GM12878 (cell line): ENCODE results near the gene EPHA10. TPM values are rescaled to one million over a fixed set of nuclear protein-coding genes. Genes with fewer than 3 reads are reported as not detected.

ENCODE experiments used
- ATAC-seq: fragments of 200-7000 bp; cut with Tn5 transposase; 3 replicates; pipeline ENCODE4 v1.9.1; 2020; ENCODE audit warnings: mild to moderate bottlenecking, moderate library complexity
- BruUV-seq: library from RNA; stranded (reverse); fragments of 400-500 nt; replicated peaks from 2 replicates; lab custom pipeline; 2021; lab: Mats Ljungman, UMichigan
- CTCF ChIA-PET: fragments of 300-600 bp; sonication (Branson Sonifier 250); formaldehyde crosslinking; extraction: SDS; loops from one replicate; lab custom pipeline; 2021; ENCODE audit warnings: inconsistent platforms; lab: Yijun Ruan, JAX
- POLR2A ChIA-PET: fragments of 350-600 bp; formaldehyde crosslinking; extraction: SDS; loops from one replicate; lab custom pipeline; 2021; ENCODE audit warnings: inconsistent platforms; lab: Charles Lee
- RAD21 ChIA-PET: fragments of 300-600 bp; sonication (Branson Sonifier 250); formaldehyde crosslinking; loops from one replicate; lab custom pipeline; 2023; ENCODE audit warnings: antibody characterized with exemption; ENCODE audit not compliant: unreplicated experiment; lab: Charles Lee
- SMC1A ChIA-PET: fragments of 300-600 bp; sonication (Branson Sonifier 250); formaldehyde crosslinking; loops from one replicate; lab custom pipeline; 2023; ENCODE audit not compliant: unreplicated experiment, uncharacterized antibody; lab: Charles Lee
- DNase-seq: peaks from one replicate; pipeline ENCODE4 v3.0.0-alpha.2; 2011; ENCODE audit warnings: low read depth, low spot score
- FAIRE-seq: peaks from 3 replicates; lab custom pipeline; 2011; peaks lifted over from hg19 to GRCh38; lab: Jason Lieb, UNC
- H2AFZ ChIP-seq: 2 replicates; pipeline ENCODE4 v1.6.0; 2011; ENCODE audit warnings: low read depth, low read length, control low read depth; ENCODE audit not compliant: control insufficient read depth
- H3K27ac ChIP-seq: 2 replicates; pipeline ENCODE4 v1.5.1; 2011; ENCODE audit warnings: control low read depth; ENCODE audit not compliant: control insufficient read depth, insufficient read depth
- H3K27me3 ChIP-seq, 2 experiments: replicated peaks in 1 of 2; 2 replicates each; pipeline versions ENCODE4 v1.6.0 to v1.6.1; 2011; ENCODE audit warnings: low read length in 1 of 2; ENCODE audit not compliant: control insufficient read depth in 2 of 2, insufficient read depth in 2 of 2
- H3K36me3 ChIP-seq, 2 experiments: 2 replicates each; pipeline ENCODE4 v1.5.1; 2011; ENCODE audit warnings: low read length in 1 of 2; ENCODE audit not compliant: control insufficient read depth in 2 of 2, insufficient read depth in 2 of 2
- H3K4me1 ChIP-seq: 2 replicates; pipeline ENCODE4 v1.6.1; 2011; ENCODE audit warnings: mild to moderate bottlenecking, low read length, moderate library complexity, mixed read lengths; ENCODE audit not compliant: control insufficient read depth, insufficient read depth
- H3K4me2 ChIP-seq: 2 replicates; pipeline ENCODE4 v1.6.0; 2011; ENCODE audit warnings: control low read depth; ENCODE audit not compliant: control insufficient read depth, insufficient read depth
- H3K4me3 ChIP-seq: fragments of 200-600 bp; sonication (generic); 2 replicates; pipeline ENCODE4 v1.5.1; 2016
- H3K79me2 ChIP-seq: 2 replicates; pipeline ENCODE4 v1.6.0; 2011; ENCODE audit warnings: low read length; ENCODE audit not compliant: control insufficient read depth, insufficient read depth
- H3K9ac ChIP-seq: 2 replicates; pipeline ENCODE4 v1.8.0; 2011; ENCODE audit warnings: low read length, control low read depth, mixed read lengths; ENCODE audit not compliant: control insufficient read depth, insufficient read depth
- H3K9me3 ChIP-seq: replicated peaks from 3 replicates; pipeline ENCODE4 v1.5.1; 2011; ENCODE audit warnings: mild to moderate bottlenecking, low read length; ENCODE audit not compliant: control insufficient read depth, insufficient read depth
- H4K20me1 ChIP-seq: 2 replicates; pipeline ENCODE4 v1.6.0; 2011; ENCODE audit not compliant: control insufficient read depth, insufficient read depth
- CHD2 ChIP-seq: IDR thresholded peaks from 2 replicates; pipeline ENCODE4 v1.6.1; 2011; ENCODE audit warnings: low read depth, low read length, improper control_type of control experiment, borderline replicate concordance
- KAT2A ChIP-seq: conservative IDR thresholded peaks from 2 replicates; pipeline ENCODE4 v1.6.1; 2011; ENCODE audit warnings: low read depth, low read length; ENCODE audit not compliant: control insufficient read depth
- KLF5 ChIP-seq: fragments of 450-650 bp; IDR thresholded peaks from 2 replicates; pipeline ENCODE4 v1.6.1; 2014; ENCODE audit warnings: mild to moderate bottlenecking; ENCODE audit not compliant: partially characterized antibody
- NFYB ChIP-seq: IDR thresholded peaks from 2 replicates; pipeline ENCODE4 v1.6.1; 2011; ENCODE audit warnings: low read depth, mild to moderate bottlenecking, low read length, improper control_type of control experiment, moderate library complexity; ENCODE audit not compliant: insufficient read depth
- NRF1 ChIP-seq: conservative IDR thresholded peaks from 2 replicates; pipeline ENCODE4 v1.6.1; 2011; ENCODE audit warnings: mild to moderate bottlenecking, low read depth, low read length, improper control_type of control experiment
- PBX3 ChIP-seq: IDR thresholded peaks from 2 replicates; pipeline ENCODE4 v1.6.1; 2011; ENCODE audit warnings: mild to moderate bottlenecking, low read depth, low read length, moderate library complexity; ENCODE audit not compliant: insufficient replicate concordance
- POU2F2 ChIP-seq: IDR thresholded peaks from 3 replicates; pipeline ENCODE4 v1.6.1; 2011; ENCODE audit warnings: low read depth, mild to moderate bottlenecking, low read length, borderline replicate concordance
- SIN3A ChIP-seq: IDR thresholded peaks from 2 replicates; pipeline ENCODE4 v1.6.1; 2012; ENCODE audit warnings: low read depth, low read length, improper control_type of control experiment
- ZNF24 ChIP-seq: fragments of 450-650 bp; IDR thresholded peaks from 2 replicates; pipeline ENCODE4 v1.6.1; 2017; ENCODE audit warnings: antibody characterized with exemption, mild to moderate bottlenecking
- WGBS: methylation state at CpG from one replicate; pipeline ENCODE4 v1.1.6; 2016; ENCODE audit warnings: low lambda C conversion rate; ENCODE audit not compliant: insufficient replicate concordance, insufficient coverage; ENCODE audit errors: missing lambda C conversion rate; 5-methylcytosine and 5-hydroxymethylcytosine counted together
- in situ Hi-C: fragments of 300-500 bp; cut with MboI; formaldehyde crosslinking; loops from 9 replicates; pipeline ENCODE4 v1.14.3; 2018; ENCODE audit warnings: mixed read lengths
- intact Hi-C: fragments of 100-400 bp; cut with micrococcal nuclease; formaldehyde crosslinking; loops from one replicate; pipeline ENCODE4 v1.14.2; 2022; ENCODE audit not compliant: unreplicated experiment
- polyA plus RNA-seq, 11 experiments: library from polyadenylated mRNA; depleted of rRNA in 4 of 11; unstranded in 6 of 11; stranded (reverse) in 5 of 11; fragments of >200 nt; fragmentation: Nextera tagmentation in 4 of 11; fragmentation: Illumina TruSeq in 1 of 11; extraction: Ambion mirVana in 4 of 11; extraction: Trizol in 1 of 11; gene quantifications; 1 replicate in 1 of 11; 2 replicates in 10 of 11; pipeline versions ENCODE4 v1.2.1 to v1.2.3, GENCODE V29; 2011 to 2016; ENCODE audit warnings: inconsistent platforms in 2 of 11, missing spikeins in 2 of 11, low read depth in 1 of 11
- total RNA-seq, 4 experiments: library from RNA; depleted of rRNA in 3 of 4; stranded (reverse); fragments of >200 nt in 3 of 4; fragmentation: Illumina TruSeq in 1 of 4; extraction: Trizol in 1 of 4; gene quantifications; 2 replicates each; pipeline versions ENCODE4 v1.2.1 to v1.2.3, GENCODE V29; 2013 to 2021

Gene EPHA10
- total and polyA plus RNA-seq, 10 of the 15 experiments (the other 5 are each of a cell fraction or from before 2014, with no cell fraction given) = 0.05 to 0.06 TPM; not detected in 8

- no peak overlapping the region for H3K4me2 ChIP-seq
- H3K27me3 ChIP-seq = no peaks in the 10 kb centered on the region
- ATAC-seq = no peak; the same call in 2 of the 3 replicates
- FAIRE-seq = no peak
- H3K4me3 ChIP-seq = no peak overlapping the region
- no peaks in the 10 kb centered on the region for H3K79me2 ChIP-seq
- H3K27ac ChIP-seq = no peak overlapping the region
- no peak overlapping the region for H2AFZ ChIP-seq
- no peak overlapping the region for H3K9ac ChIP-seq
- RAD21 ChIA-PET = no interaction called here
- in situ Hi-C loops (no loop called here), intact Hi-C loops (no loop called here)
- CTCF ChIA-PET = no interaction called here
- H3K9me3 ChIP-seq = no peaks in the 10 kb centered on the region
- H3K36me3 ChIP-seq = no peaks in the 10 kb centered on the region; a peak in 1 of 4 replicates
- POLR2A ChIA-PET = no interaction called here
- DNase-seq = no peak
- BruUV-seq = no TSS peak
- no peaks in the 10 kb centered on the region for H4K20me1 ChIP-seq
- WGBS = 19% methylated on average over 3 of the region's 4 CpGs
- SMC1A ChIA-PET = interaction anchor here (0.6 kb wide), 1 partner anchor 1338 kb away, joined by 4 read pairs; no protein-coding TSS in a partner anchor
- no peaks in the 10 kb centered on the region for H3K4me1 ChIP-seq
- no peak for TF ChIP-seq PBX3
- TF ChIP-seq NFYB = no peak
- TF ChIP-seq KLF5 = no peak
- no peak for TF ChIP-seq NRF1
- TF ChIP-seq CHD2 = no peak
- TF ChIP-seq POU2F2 = no peak
- no peak for TF ChIP-seq KAT2A
- no peak for TF ChIP-seq SIN3A
- TF ChIP-seq ZNF24 = no peak
These were observed 48.6 kb downstream of the EPHA10 start for GRCh38 chr1:37716321-37716720.
